ENCODE measurements around the gene ATG16L2. TPM values are rescaled to one million over a fixed set of nuclear protein-coding genes. Genes with fewer than 3 reads are reported as not detected.

The ATG16L2 gene
- total RNA-seq, 1 experiment from 2014 or later, result 17.3 TPM

DNA sequence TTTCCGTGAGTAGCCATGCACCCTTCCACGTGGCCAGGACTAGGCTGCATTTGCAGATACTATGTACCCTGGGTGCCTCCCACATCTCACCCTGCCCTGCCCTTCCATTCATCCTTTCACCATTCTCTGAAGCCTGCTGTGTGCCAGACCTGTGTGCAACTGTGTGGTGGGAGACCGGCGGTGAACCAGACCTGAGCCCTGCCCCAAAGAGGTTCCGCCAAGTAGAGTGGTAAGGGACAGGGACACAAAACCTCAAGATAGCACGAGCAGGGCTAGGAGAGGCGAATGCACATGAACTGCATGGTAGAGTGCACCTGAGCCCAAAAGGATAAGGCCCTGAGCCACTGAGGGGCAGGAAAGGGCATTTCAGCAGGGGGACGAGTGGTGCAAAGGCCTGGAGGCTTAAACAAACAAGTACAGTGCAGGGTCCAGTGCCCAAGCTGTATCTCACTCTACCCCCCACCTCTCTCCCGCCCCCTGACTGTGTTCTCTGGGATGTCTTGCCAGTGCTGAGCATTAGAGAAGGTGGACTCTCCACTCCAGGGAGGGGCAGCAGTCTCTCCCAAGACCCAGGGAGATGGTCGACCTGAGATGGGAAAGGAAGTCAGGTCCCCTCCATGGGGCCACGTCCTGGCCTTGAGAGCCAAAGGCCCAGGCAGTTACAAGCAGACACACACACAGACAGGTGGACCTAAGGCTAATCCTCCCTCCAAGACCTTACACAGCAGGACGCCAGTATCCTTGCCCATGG lies 47.9 kb upstream of the ATG16L2 start:
- H4K20me1 ChIP-seq (ENCODE audit: control insufficient read depth, insufficient read depth, insufficient read length), result no peaks in the 10 kb centered on the region
- no peaks in the 10 kb centered on the region for H3K9me3 ChIP-seq (ENCODE audit: control insufficient read depth, low read depth, low read length)
- no peak overlapping the region for H3K18ac ChIP-seq (ENCODE audit: insufficient read length, low read depth, low read length)
- Mint-ChIP-seq H3K27ac (peak overlapping the region in 2 of 3 experiments; percentile 63 to 86; a peak in 3 of 7 replicates), H3K4me1 (peaks cover 32 to 51% of the 10 kb centered on the region in 2 experiments), H3K4me3 (no peak overlapping the region; a peak in 1 of 5 replicates), H3K9me3 (no peaks in the 10 kb centered on the region), H3K36me3 (ENCODE audit: insufficient read depth in 1 of 3, low read depth in 3 of 3) (no peaks in the 10 kb centered on the region), H3K27me3 (ENCODE audit: low read depth) (no peaks in the 10 kb centered on the region; the same call in none of the 2 replicates)
- no peak overlapping the region for H4K91ac ChIP-seq (ENCODE audit: insufficient read length, low read depth, low read length)
- H2BK12ac ChIP-seq (ENCODE audit: insufficient read length, low read depth, low read length), result no peak overlapping the region
- no peaks in the 10 kb centered on the region for H3K27me3 ChIP-seq (ENCODE audit: insufficient read depth, low read length)
- H2BK5ac ChIP-seq (ENCODE audit: insufficient read length, low read length), result no peak overlapping the region
- H3K79me2 ChIP-seq (ENCODE audit: insufficient read depth, low read length), result no peaks in the 10 kb centered on the region
- H3K4ac ChIP-seq (ENCODE audit: low read depth, low read length), result no peak overlapping the region
- H4K5ac ChIP-seq (ENCODE audit: insufficient read length, low read depth, low read length), result no peak overlapping the region
- no peak overlapping the region for H2AFZ ChIP-seq (ENCODE audit: low read length)
- H3T11ph ChIP-seq (ENCODE audit: low read length), result no peak overlapping the region
- TF ChIP-seq CTCF (conservative IDR thresholded peaks at IDR 0.05), result no peak
- H2AK5ac ChIP-seq (ENCODE audit: insufficient read length, low read length), result no peak overlapping the region
- no peaks in the 10 kb centered on the region for H3K79me1 ChIP-seq (ENCODE audit: insufficient read depth, low read depth, low read length, poor library complexity, severe bottlenecking)
- no peak overlapping the region for H3K23ac ChIP-seq (ENCODE audit: insufficient read length, low read depth, low read length)
- DNase-seq, result no peak
- no peak overlapping the region for H4K8ac ChIP-seq (replicated peaks; ENCODE audit: insufficient read length, low read depth, low read length)
- H3K56ac ChIP-seq (ENCODE audit: insufficient read length, low read depth, low read length), result no peak overlapping the region
- H3K4me1 ChIP-seq (ENCODE audit: insufficient read depth, low read length), result no peaks in the 10 kb centered on the region
- no peak overlapping the region; the same call in 1 of the 2 replicates for H2BK15ac ChIP-seq (ENCODE audit: low read depth, low read length)
- H2BK20ac ChIP-seq (ENCODE audit: low read depth, low read length, poor library complexity, severe bottlenecking), result no peak overlapping the region
- no peak overlapping the region for H2BK120ac ChIP-seq (ENCODE audit: low read depth, low read length, poor library complexity, severe bottlenecking)
- no peak overlapping the region for H3K9ac ChIP-seq (ENCODE audit: extremely low read depth, insufficient read length, low read length)
- H3K4me2 ChIP-seq (ENCODE audit: insufficient read depth, insufficient read length, low read length), result no peak overlapping the region
- no peaks in the 10 kb centered on the region for H3K23me2 ChIP-seq (ENCODE audit: insufficient read length, low read depth, low read length, poor library complexity, severe bottlenecking)
- H3K27ac ChIP-seq (ENCODE audit: insufficient read length, low read depth, low read length), result no peak overlapping the region
- no peak overlapping the region for H3K14ac ChIP-seq (ENCODE audit: insufficient read depth, low read length)
- WGBS (ENCODE audit: extremely low coverage, insufficient read length, low lambda C conversion rate), result no CpG with 5 or more reads among the region's 12 CpGs
